Sigmoid colon (tissue), 7 donors: ENCODE measurements around the gene ROBO1. TPM values are rescaled to one million over a fixed set of nuclear protein-coding genes. Genes with fewer than 3 reads are reported as not detected.

ENCODE experiments used
- DNase-seq: peaks from one replicate; pipeline ENCODE4 v3.0.0-alpha.2; 2019
- H3K27ac ChIP-seq, 4 donors: fragments of 200-600 bp; sonication (generic); one replicate each; pipeline ENCODE4 v1.5.1; 2016 to 2019; ENCODE audit warnings: mild to moderate bottlenecking in 1 of 4
- H3K27me3 ChIP-seq, 3 donors: fragments of 200-600 bp; sonication (generic); one replicate each; pipeline ENCODE4 v1.5.1; 2019; ENCODE audit warnings: mild to moderate bottlenecking in 1 of 3
- H3K36me3 ChIP-seq, 4 donors: fragments of 200-600 bp; sonication (generic); one replicate each; pipeline ENCODE4 v1.5.1; 2016 to 2019
- H3K4me1 ChIP-seq, 4 donors: fragments of 200-600 bp; sonication (generic); one replicate each; pipeline ENCODE4 v1.5.1; 2017 to 2019
- H3K4me3 ChIP-seq, 4 donors: fragments of 200-600 bp; sonication (generic); one replicate each; pipeline ENCODE4 v1.5.1; 2017 to 2019; ENCODE audit warnings: mild to moderate bottlenecking in 2 of 4, moderate library complexity in 1 of 4
- H3K9me3 ChIP-seq, 4 donors: fragments of 200-600 bp in 3 of 4; sonication (generic) in 3 of 4; one replicate each; pipeline versions ENCODE4 v1.5.1 to v1.6.1; 2013 to 2019
- CTCF ChIP-seq, 4 experiments: fragments of 450-650 bp in 3 of 4; fragments of 200-600 bp in 1 of 4; IDR thresholded peaks; one replicate each; pipeline ENCODE4 v1.5.1; 2016 to 2019; ENCODE audit warnings: antibody characterized with exemption in 4 of 4, mild to moderate bottlenecking in 3 of 4, moderate library complexity in 2 of 4
- EP300 ChIP-seq, 4 donors: sonication (generic); formaldehyde crosslinking; IDR thresholded peaks; one replicate each; pipeline ENCODE4 v1.6.1; 2017; ENCODE audit warnings: antibody characterized with exemption in 4 of 4
- POLR2A ChIP-seq, 2 donors: fragments of 450-650 bp; IDR thresholded peaks; one replicate each; pipeline ENCODE4 v1.6.1; 2016; ENCODE audit warnings: antibody characterized with exemption in 2 of 2, mild to moderate bottlenecking in 2 of 2, moderate library complexity in 2 of 2
- POLR2AphosphoS5 ChIP-seq, 4 donors: sonication (generic); formaldehyde crosslinking; IDR thresholded peaks; one replicate each; pipeline ENCODE4 v1.6.1; 2017; ENCODE audit warnings: antibody characterized with exemption in 4 of 4
- WGBS, 2 donors: extraction: QIAGEN DNeasy Blood & Tissue Kit; methylation state at CpG; one replicate each; pipeline ENCODE4 v1.1.7; 2013; 5-methylcytosine and 5-hydroxymethylcytosine counted together
- intact Hi-C: fragments of 100-400 bp; cut with DNase I; formaldehyde crosslinking; loops from one replicate; pipeline ENCODE4 v1.15.1; 2023
- polyA plus RNA-seq, 3 donors: library from polyadenylated mRNA; stranded (reverse); fragments of 200-250 nt; gene quantifications; one replicate each; pipeline ENCODE4 v1.2.3, GENCODE V29; 2013
- total RNA-seq, 4 donors: library from RNA; depleted of rRNA; stranded (reverse); fragments of >200 nt; gene quantifications; one replicate each; pipeline ENCODE4 v1.1.0, GENCODE V29; 2016
- donor health status: healthy with polysubstance abuse.
- donor health status: Bipolar disorder and iron deficiency.
- donor health status: healthy.

The ROBO1 gene
- total and polyA plus RNA-seq, 7 donors = 0.69 to 45.7 (median 32.4) TPM

DNA sequence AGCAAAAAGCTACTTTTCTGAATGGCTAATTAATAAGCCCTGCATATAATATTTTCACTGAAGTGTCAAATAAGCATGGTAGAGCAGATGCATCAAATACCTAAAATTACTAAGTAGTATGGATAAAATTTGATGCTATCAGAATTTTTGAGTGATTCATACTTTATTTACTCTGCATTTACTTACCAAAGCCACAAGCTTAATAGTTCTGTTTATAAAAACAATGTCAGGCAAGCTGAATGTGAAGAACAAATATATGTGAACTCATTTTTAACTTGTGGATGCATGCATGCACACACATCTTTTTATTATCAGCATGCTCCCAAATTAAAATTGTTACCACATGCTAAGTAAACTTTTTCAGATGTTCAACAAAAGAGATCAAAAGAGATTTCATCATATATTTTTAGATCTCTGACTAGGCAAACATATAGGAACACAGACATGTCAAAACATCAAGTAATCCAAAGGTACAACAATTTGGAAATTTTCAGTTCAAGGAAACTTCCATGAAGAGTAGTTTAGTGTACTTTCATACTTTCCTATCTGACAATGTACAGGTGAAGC, 969.4 kb downstream of the ROBO1 start:
- intact Hi-C loops = no loop called here
- no peaks in the 10 kb centered on the region for H3K9me3 ChIP-seq
- DNase-seq = no peak
- no peak overlapping the region for H3K27ac ChIP-seq
- no peaks in the 10 kb centered on the region for H3K27me3 ChIP-seq
- no peaks in the 10 kb centered on the region for H3K36me3 ChIP-seq
- no peaks in the 10 kb centered on the region for H3K4me1 ChIP-seq
- no peak for TF ChIP-seq POLR2AphosphoS5 (IDR thresholded peaks at IDR 0.05)
- no peak for TF ChIP-seq EP300 (IDR thresholded peaks at IDR 0.05)
- no peak for TF ChIP-seq POLR2A (IDR thresholded peaks at IDR 0.05)
- TF ChIP-seq CTCF (IDR thresholded peaks at IDR 0.05) = no peak
- H3K4me3 ChIP-seq = no peak overlapping the region

- Histone ChIP-seq H3K27ac (no peak overlapping the region), H3K4me1 (no peaks in the 10 kb centered on the region), H3K27me3 (no peaks in the 10 kb centered on the region), H3K4me3 (no peak overlapping the region), H3K9me3 (no peaks in the 10 kb centered on the region), H3K36me3 (no peaks in the 10 kb centered on the region)
- intact Hi-C loops = no loop called here
- TF ChIP-seq CTCF (IDR thresholded peaks at IDR 0.05) = no peak
- TF ChIP-seq POLR2A (IDR thresholded peaks at IDR 0.05) = no peak
- no peak for TF ChIP-seq POLR2AphosphoS5 (IDR thresholded peaks at IDR 0.05)
- TF ChIP-seq EP300 (IDR thresholded peaks at IDR 0.05) = no peak
- WGBS, 2 donors = 85 to 91% methylated on average over 1 of the region's 1 CpG
- DNase-seq = no peak
These were observed 973.4 kb downstream of the ROBO1 start for GRCh38 chr3:78794431-78794830.

DNA sequence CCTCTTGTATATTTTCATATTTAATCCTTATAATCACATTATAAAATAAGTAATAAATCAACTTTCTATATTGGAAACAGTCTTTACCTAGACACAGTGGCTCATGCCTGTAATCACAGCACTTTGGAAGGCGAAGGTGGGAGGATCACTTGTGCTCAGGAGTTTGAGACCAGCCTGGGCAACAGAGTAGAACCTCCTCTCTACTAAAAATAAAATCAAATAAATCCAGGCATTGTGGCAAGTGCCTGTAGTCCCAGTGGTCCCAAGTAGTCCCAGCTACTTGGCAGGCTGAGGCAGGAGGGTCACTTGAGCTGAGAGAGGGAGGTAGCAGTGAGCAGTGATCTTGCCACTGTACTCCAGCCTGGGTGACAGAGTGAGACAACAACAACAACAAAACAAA, 975.1 kb downstream of the ROBO1 start:
- DNase-seq = no peak
- TF ChIP-seq POLR2A (IDR thresholded peaks at IDR 0.05) (no peak), POLR2AphosphoS5 (IDR thresholded peaks at IDR 0.05) (no peak), EP300 (IDR thresholded peaks at IDR 0.05) (no peak), CTCF (IDR thresholded peaks at IDR 0.05) (no peak)
- Histone ChIP-seq H3K36me3 (no peaks in the 10 kb centered on the region), H3K4me1 (no peaks in the 10 kb centered on the region), H3K27me3 (no peaks in the 10 kb centered on the region), H3K27ac (no peak overlapping the region), H3K4me3 (no peak overlapping the region), H3K9me3 (no peaks in the 10 kb centered on the region)
- intact Hi-C loops = no loop called here
- WGBS, 2 donors = 86 to 91% methylated on average over 1 of the region's 1 CpG

DNA sequence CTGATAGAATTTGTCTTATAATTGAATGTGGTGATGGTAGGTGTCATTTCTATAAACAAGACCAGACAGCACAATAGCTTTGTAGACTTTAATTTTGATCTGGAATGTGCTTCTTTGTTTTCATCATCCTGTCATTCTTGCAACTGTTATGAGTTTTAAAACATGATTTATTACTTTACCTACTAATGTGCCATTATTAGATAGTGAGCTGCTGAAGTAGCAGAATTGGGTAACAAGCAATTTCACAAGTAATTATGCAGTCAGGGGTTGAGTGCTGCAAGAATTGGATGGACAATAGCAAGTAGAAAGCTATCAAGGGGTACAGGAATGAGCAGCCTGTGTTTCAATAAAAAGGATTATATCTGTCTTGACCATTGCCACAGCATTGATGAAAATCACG, 975.6 kb downstream of the ROBO1 start:
- no peak for TF ChIP-seq CTCF (IDR thresholded peaks at IDR 0.05)
- TF ChIP-seq EP300 (IDR thresholded peaks at IDR 0.05) = no peak
- no peak for TF ChIP-seq POLR2AphosphoS5 (IDR thresholded peaks at IDR 0.05)
- TF ChIP-seq POLR2A (IDR thresholded peaks at IDR 0.05) = no peak
- Histone ChIP-seq H3K27me3 (no peaks in the 10 kb centered on the region), H3K27ac (no peak overlapping the region), H3K4me3 (no peak overlapping the region), H3K36me3 (no peaks in the 10 kb centered on the region), H3K9me3 (no peaks in the 10 kb centered on the region), H3K4me1 (no peaks in the 10 kb centered on the region)
- DNase-seq = no peak
- 80 to 91% methylated on average over 1 of the region's 1 CpG for WGBS, 2 donors
- intact Hi-C loops = no loop called here

- intact Hi-C loops = no loop called here
- TF ChIP-seq EP300 (IDR thresholded peaks at IDR 0.05) (no peak), CTCF (IDR thresholded peaks at IDR 0.05) (no peak), POLR2AphosphoS5 (IDR thresholded peaks at IDR 0.05) (no peak), POLR2A (IDR thresholded peaks at IDR 0.05) (no peak)
- Histone ChIP-seq H3K4me3 (no peak overlapping the region), H3K4me1 (no peaks in the 10 kb centered on the region), H3K27ac (no peak overlapping the region), H3K36me3 (no peaks in the 10 kb centered on the region), H3K9me3 (no peaks in the 10 kb centered on the region), H3K27me3 (no peaks in the 10 kb centered on the region)
- WGBS, 2 donors = 60 to 62% methylated on average over 3 of the region's 3 CpGs
- DNase-seq = no peak
These were observed 976.0 kb downstream of the ROBO1 start for GRCh38 chr3:78791753-78792152.
